Panc1 (cell line): ENCODE results near the gene ZBTB7C. TPM values are rescaled to one million over a fixed set of nuclear protein-coding genes. Genes with fewer than 3 reads are reported as not detected.

Experiments used
- ATAC-seq: fragments of 200-7000 bp; cut with Tn5 transposase; 2 replicates; pipeline ENCODE4 v1.9.1; 2020; ENCODE audit warnings: mild to moderate bottlenecking, moderate library complexity
- BruUV-seq: library from RNA; stranded (reverse); fragments of 400-500 nt; replicated peaks from 2 replicates; lab custom pipeline; 2021; lab: Mats Ljungman, UMichigan
- CTCF ChIA-PET: fragments of 300-600 bp; sonication (Branson Sonifier 250); formaldehyde crosslinking; loops from one replicate; lab custom pipeline; 2022; ENCODE audit warnings: antibody characterized with exemption; lab: Charles Lee
- POLR2A ChIA-PET: fragments of 300-600 bp; sonication (Branson Sonifier 250); formaldehyde crosslinking; loops from one replicate; lab custom pipeline; 2022; ENCODE audit warnings: antibody characterized with exemption; lab: Charles Lee
- DNase-seq: peaks from one replicate; pipeline ENCODE4 v3.0.0-alpha.2; 2010; ENCODE audit warnings: low read depth, low spot score
- H3K27ac ChIP-seq: 2 replicates; pipeline ENCODE4 v1.5.1; 2011; ENCODE audit warnings: mild to moderate bottlenecking, low read length, inconsistent platforms
- H3K27me3 ChIP-seq: fragments of 200-500 bp; sonication (Bioruptor generic); 2 replicates; pipeline ENCODE4 v1.6.0; 2014; ENCODE audit warnings: low read length, inconsistent platforms; ENCODE audit not compliant: control insufficient read depth, insufficient read depth
- H3K36me3 ChIP-seq: fragments of 200-500 bp; sonication (Bioruptor generic); 2 replicates; pipeline ENCODE4 v1.5.1; 2014; ENCODE audit warnings: inconsistent platforms, mild to moderate bottlenecking, low read length, moderate library complexity; ENCODE audit not compliant: control insufficient read depth, insufficient read depth
- H3K4me1 ChIP-seq: 2 replicates; pipeline ENCODE4 v1.5.1; 2011; ENCODE audit warnings: inconsistent platforms, mild to moderate bottlenecking, low read length, moderate library complexity; ENCODE audit not compliant: control insufficient read depth, insufficient read depth
- H3K4me3 ChIP-seq, 2 experiments: 2 replicates each; pipeline ENCODE4 v1.5.1; 2011 to 2012; ENCODE audit warnings: low read depth in 2 of 2, low read length in 2 of 2, mild to moderate bottlenecking in 2 of 2, inconsistent platforms in 1 of 2, moderate library complexity in 1 of 2
- H3K9me3 ChIP-seq: fragments of 200-500 bp; sonication (Bioruptor generic); 2 replicates; pipeline ENCODE4 v1.5.1; 2014; ENCODE audit warnings: low read depth, mild to moderate bottlenecking, inconsistent platforms, low read length, moderate library complexity; ENCODE audit not compliant: control insufficient read depth, insufficient read depth
- POLR2AphosphoS5 ChIP-seq: IDR thresholded peaks from 2 replicates; pipeline ENCODE4 v1.6.1; 2012; ENCODE audit warnings: mild to moderate bottlenecking, low read depth, low read length, moderate library complexity
- SIN3A ChIP-seq: IDR thresholded peaks from 2 replicates; pipeline ENCODE4 v1.6.1; 2012; ENCODE audit warnings: low read depth, mild to moderate bottlenecking, low read length, moderate library complexity, borderline replicate concordance; ENCODE audit not compliant: insufficient read depth
- TCF7L2 ChIP-seq: IDR thresholded peaks from 2 replicates; pipeline ENCODE4 v1.6.1; 2011; ENCODE audit warnings: mild to moderate bottlenecking, low read depth, low read length, inconsistent platforms
- in situ Hi-C: cut with HindIII; loops from 2 replicates; pipeline ENCODE4 v1.10.0; 2016; ENCODE audit warnings: low sequenced_read_pairs, low pct_unique_long_range_greater_than_20kb
- intact Hi-C: fragments of 100-400 bp; cut with micrococcal nuclease; formaldehyde crosslinking; loops from one replicate; pipeline ENCODE4 v1.10.0; 2022; ENCODE audit not compliant: unreplicated experiment
- total RNA-seq: library from RNA; stranded (reverse); gene quantifications from one replicate; pipeline ENCODE4 v1.2.1, GENCODE V29; 2021; ENCODE audit not compliant: unreplicated experiment
- TF ChIP-seq, protein P1 (sequence below): fragments of 450-650 bp; IDR thresholded peaks from 2 replicates; pipeline ENCODE4 v1.5.1; 2017; ENCODE audit warnings: mild to moderate bottlenecking
- TF ChIP-seq, protein P2 (sequence below), 2 experiments: IDR thresholded peaks; 2 replicates each; pipeline ENCODE4 v1.6.1; 2011 to 2012; ENCODE audit warnings: low read depth in 2 of 2, control low read depth in 1 of 2, low read length in 1 of 2, mild to moderate bottlenecking in 1 of 2, moderate library complexity in 1 of 2; ENCODE audit not compliant: insufficient read depth in 1 of 2

ZBTB7C gene
- total RNA-seq, 1 experiment from 2014 or later = 0.03 TPM

DNA sequence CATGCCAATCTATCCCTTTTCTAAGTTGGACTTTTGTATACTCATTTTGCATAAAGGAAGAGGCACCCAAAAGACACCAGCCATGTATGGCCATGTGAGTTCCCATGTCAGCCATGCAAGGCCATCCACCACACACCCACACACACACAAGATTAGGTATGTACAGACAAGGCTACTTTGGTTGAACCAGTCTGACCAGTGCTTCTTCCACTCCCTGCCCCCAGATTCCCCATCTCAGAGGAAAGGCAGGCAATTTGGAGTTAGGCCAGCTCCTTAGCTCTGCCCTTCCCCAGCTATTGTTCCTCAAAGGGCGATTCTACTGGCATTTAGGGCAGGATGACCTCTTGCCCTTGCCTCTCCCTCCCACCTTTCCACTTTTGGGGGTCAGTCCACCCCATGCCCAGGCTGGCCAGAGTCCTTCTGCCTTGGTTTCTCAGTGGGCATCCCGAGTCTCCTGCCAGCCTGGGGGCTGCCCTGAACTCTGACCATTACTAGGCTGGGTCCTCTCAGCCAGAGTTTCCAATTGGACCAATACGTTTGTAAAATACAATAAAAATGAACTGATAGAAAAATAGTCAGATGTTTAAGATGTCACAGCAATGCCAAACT lies 101.1 kb downstream of the ZBTB7C start:
- CTCF ChIA-PET = no interaction called here
- ATAC-seq (no peak), DNase-seq (no peak)
- POLR2A ChIA-PET = no interaction called here
- BruUV-seq = no TSS peak
- TF ChIP-seq, protein P1, sequence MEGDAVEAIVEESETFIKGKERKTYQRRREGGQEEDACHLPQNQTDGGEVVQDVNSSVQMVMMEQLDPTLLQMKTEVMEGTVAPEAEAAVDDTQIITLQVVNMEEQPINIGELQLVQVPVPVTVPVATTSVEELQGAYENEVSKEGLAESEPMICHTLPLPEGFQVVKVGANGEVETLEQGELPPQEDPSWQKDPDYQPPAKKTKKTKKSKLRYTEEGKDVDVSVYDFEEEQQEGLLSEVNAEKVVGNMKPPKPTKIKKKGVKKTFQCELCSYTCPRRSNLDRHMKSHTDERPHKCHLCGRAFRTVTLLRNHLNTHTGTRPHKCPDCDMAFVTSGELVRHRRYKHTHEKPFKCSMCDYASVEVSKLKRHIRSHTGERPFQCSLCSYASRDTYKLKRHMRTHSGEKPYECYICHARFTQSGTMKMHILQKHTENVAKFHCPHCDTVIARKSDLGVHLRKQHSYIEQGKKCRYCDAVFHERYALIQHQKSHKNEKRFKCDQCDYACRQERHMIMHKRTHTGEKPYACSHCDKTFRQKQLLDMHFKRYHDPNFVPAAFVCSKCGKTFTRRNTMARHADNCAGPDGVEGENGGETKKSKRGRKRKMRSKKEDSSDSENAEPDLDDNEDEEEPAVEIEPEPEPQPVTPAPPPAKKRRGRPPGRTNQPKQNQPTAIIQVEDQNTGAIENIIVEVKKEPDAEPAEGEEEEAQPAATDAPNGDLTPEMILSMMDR = no peak
- no peaks in the 10 kb centered on the region for H3K4me1 ChIP-seq
- intact Hi-C loops = no loop called here
- in situ Hi-C loops = no loop called here
- no peaks in the 10 kb centered on the region for H3K36me3 ChIP-seq
- H3K4me3 ChIP-seq = no peak overlapping the region
- H3K27ac ChIP-seq = no peak overlapping the region
- no peaks in the 10 kb centered on the region for H3K27me3 ChIP-seq
- H3K9me3 ChIP-seq = no peaks in the 10 kb centered on the region

DNA sequence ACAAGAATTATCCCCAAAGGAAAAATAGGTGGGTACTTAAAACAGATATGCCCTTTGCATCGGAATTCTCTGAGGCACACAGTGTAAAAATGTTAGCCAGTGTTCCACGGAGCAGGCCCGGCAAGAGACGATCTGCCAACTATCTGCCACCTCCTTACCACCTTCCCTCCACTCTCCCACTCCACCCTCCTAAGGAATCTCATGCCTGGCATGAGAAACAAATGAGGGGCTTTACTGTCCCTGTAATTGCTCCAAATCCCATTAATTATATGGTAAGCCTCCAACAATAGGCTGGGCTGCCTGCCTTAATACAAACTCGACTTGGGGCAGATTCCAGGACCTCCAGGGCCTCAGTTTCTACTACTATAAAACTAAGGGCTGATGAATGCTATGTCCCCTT lies 102.3 kb downstream of the ZBTB7C start:
- Histone ChIP-seq H3K27me3 (no peaks in the 10 kb centered on the region), H3K4me3 (no peak overlapping the region), H3K4me1 (no peaks in the 10 kb centered on the region), H3K9me3 (no peaks in the 10 kb centered on the region), H3K27ac (no peak overlapping the region), H3K36me3 (no peaks in the 10 kb centered on the region)
- CTCF ChIA-PET = no interaction called here
- POLR2A ChIA-PET = no interaction called here
- intact Hi-C loops (no loop called here), in situ Hi-C loops (no loop called here)
- DNase-seq (no peak), ATAC-seq (no peak)
- no TSS peak for BruUV-seq
- TF ChIP-seq, protein P2, sequence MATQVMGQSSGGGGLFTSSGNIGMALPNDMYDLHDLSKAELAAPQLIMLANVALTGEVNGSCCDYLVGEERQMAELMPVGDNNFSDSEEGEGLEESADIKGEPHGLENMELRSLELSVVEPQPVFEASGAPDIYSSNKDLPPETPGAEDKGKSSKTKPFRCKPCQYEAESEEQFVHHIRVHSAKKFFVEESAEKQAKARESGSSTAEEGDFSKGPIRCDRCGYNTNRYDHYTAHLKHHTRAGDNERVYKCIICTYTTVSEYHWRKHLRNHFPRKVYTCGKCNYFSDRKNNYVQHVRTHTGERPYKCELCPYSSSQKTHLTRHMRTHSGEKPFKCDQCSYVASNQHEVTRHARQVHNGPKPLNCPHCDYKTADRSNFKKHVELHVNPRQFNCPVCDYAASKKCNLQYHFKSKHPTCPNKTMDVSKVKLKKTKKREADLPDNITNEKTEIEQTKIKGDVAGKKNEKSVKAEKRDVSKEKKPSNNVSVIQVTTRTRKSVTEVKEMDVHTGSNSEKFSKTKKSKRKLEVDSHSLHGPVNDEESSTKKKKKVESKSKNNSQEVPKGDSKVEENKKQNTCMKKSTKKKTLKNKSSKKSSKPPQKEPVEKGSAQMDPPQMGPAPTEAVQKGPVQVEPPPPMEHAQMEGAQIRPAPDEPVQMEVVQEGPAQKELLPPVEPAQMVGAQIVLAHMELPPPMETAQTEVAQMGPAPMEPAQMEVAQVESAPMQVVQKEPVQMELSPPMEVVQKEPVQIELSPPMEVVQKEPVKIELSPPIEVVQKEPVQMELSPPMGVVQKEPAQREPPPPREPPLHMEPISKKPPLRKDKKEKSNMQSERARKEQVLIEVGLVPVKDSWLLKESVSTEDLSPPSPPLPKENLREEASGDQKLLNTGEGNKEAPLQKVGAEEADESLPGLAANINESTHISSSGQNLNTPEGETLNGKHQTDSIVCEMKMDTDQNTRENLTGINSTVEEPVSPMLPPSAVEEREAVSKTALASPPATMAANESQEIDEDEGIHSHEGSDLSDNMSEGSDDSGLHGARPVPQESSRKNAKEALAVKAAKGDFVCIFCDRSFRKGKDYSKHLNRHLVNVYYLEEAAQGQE (IDR thresholded peaks at IDR 0.05; ENCODE audit: insufficient read depth in 1 of 2, low read depth in 2 of 2, low read length in 1 of 2) = no peak
- TF ChIP-seq, protein P1 = no peak
- TF ChIP-seq SIN3A (no peak), POLR2AphosphoS5 (no peak), TCF7L2 (no peak)
